T-helper 1 cell treated with Interleukin-12 subunit alpha and Interleukin-12 subunit beta and Interleukin-4 antibody, amounts not matched to agents 30 μg/mL and 1 μg/mL, for 36 hours (primary cell): ENCODE results near the gene CACNG3.
"Not testable (repeated sequence)": the region's sequence is repeated elsewhere in the genome, so short reads cannot be mapped to it uniquely, and the experiment has no call there.

ENCODE experiments used
- H3K27ac Mint-ChIP-seq: one replicate; pipeline ENCODE4 v1.8.0; 2021; ENCODE audit warnings: mild to moderate bottlenecking, mixed read lengths
- H3K27me3 Mint-ChIP-seq: one replicate; pipeline ENCODE4 v1.8.0; 2021; ENCODE audit warnings: low read depth, mixed read lengths
- H3K36me3 Mint-ChIP-seq: one replicate; pipeline ENCODE4 v1.8.0; 2021; ENCODE audit warnings: low read depth, mixed read lengths
- H3K4me1 Mint-ChIP-seq: one replicate; pipeline ENCODE4 v1.8.0; 2021; ENCODE audit warnings: low read depth, mixed read lengths
- H3K4me3 Mint-ChIP-seq: one replicate; pipeline ENCODE4 v1.8.0; 2021; ENCODE audit warnings: mild to moderate bottlenecking, moderate library complexity, mixed read lengths
- H3K9me3 Mint-ChIP-seq: one replicate; pipeline ENCODE4 v1.8.0; 2021; ENCODE audit warnings: mixed read lengths

The CACNG3 gene

GRCh38 chr16:24255456-24256371 lies at the start of gene CACNG3:
Gene CACNG3 (plus strand): TSS chr16:24256335. CDS start chr16:24256755, 420 bp downstream.
- no peak within 1 kb of the TSS for H3K27ac Mint-ChIP-seq
- H3K4me3 Mint-ChIP-seq: no peak within 1 kb of the TSS
- no peaks in the 10 kb centered on the region for H3K4me1 Mint-ChIP-seq
- no peaks in the 10 kb centered on the region for H3K9me3 Mint-ChIP-seq
- peaks cover 52% of the 10 kb centered on the region for H3K27me3 Mint-ChIP-seq
- H3K36me3 Mint-ChIP-seq: no peaks in the 10 kb centered on the region

- Mint-ChIP-seq H3K36me3 (peaks cover 16% of the 10 kb centered on the region), H3K4me1 (peaks cover 1% of the 10 kb centered on the region), H3K27ac (no peak overlapping the region), H3K4me3 (no peak overlapping the region), H3K27me3 (no peaks in the 10 kb centered on the region), H3K9me3 (no peaks in the 10 kb centered on the region)
Measured at GRCh38 chr16:24206926-24207325, 49.2 kb upstream of the CACNG3 start.

GRCh38 chr16:24208710-24209109 lies 47.4 kb upstream of the CACNG3 start:
- peaks cover 13% of the 10 kb centered on the region for H3K36me3 Mint-ChIP-seq
- H3K4me3 Mint-ChIP-seq: no peak overlapping the region
- H3K9me3 Mint-ChIP-seq: no peaks in the 10 kb centered on the region
- no peak overlapping the region for H3K27ac Mint-ChIP-seq
- no peaks in the 10 kb centered on the region for H3K4me1 Mint-ChIP-seq
- no peaks in the 10 kb centered on the region for H3K27me3 Mint-ChIP-seq

GRCh38 chr16:24214992-24215391 lies 41.1 kb upstream of the CACNG3 start:
- Mint-ChIP-seq H3K36me3 (peaks cover 19% of the 10 kb centered on the region), H3K4me1 (no peaks in the 10 kb centered on the region), H3K9me3 (no peaks in the 10 kb centered on the region), H3K27ac (no peak overlapping the region), H3K4me3 (no peak overlapping the region), H3K27me3 (no peaks in the 10 kb centered on the region)

- H3K36me3 Mint-ChIP-seq: peaks cover 20% of the 10 kb centered on the region
- H3K9me3 Mint-ChIP-seq: peaks cover 3% of the 10 kb centered on the region
- H3K27ac Mint-ChIP-seq: no peak overlapping the region
- no peaks in the 10 kb centered on the region for H3K27me3 Mint-ChIP-seq
- no peak overlapping the region for H3K4me3 Mint-ChIP-seq
- H3K4me1 Mint-ChIP-seq: no peaks in the 10 kb centered on the region
Measured at GRCh38 chr16:24216961-24217360, 39.2 kb upstream of the CACNG3 start.

GRCh38 chr16:24217461-24217860 lies 38.7 kb upstream of the CACNG3 start:
- peaks cover 19% of the 10 kb centered on the region for H3K36me3 Mint-ChIP-seq
- no peak overlapping the region for H3K27ac Mint-ChIP-seq
- H3K4me1 Mint-ChIP-seq: no peaks in the 10 kb centered on the region
- H3K9me3 Mint-ChIP-seq: peaks cover 3% of the 10 kb centered on the region
- no peak overlapping the region for H3K4me3 Mint-ChIP-seq
- no peaks in the 10 kb centered on the region for H3K27me3 Mint-ChIP-seq

GRCh38 chr16:24218299-24218698 lies 37.8 kb upstream of the CACNG3 start:
- Mint-ChIP-seq H3K36me3 (peaks cover 19% of the 10 kb centered on the region), H3K27ac (no peak overlapping the region), H3K9me3 (peaks cover 3% of the 10 kb centered on the region), H3K4me1 (no peaks in the 10 kb centered on the region), H3K27me3 (no peaks in the 10 kb centered on the region), H3K4me3 (no peak overlapping the region)

- H3K4me3 Mint-ChIP-seq: no peak overlapping the region
Measured at GRCh38 chr16:24221219-24221618, 34.9 kb upstream of the CACNG3 start.

GRCh38 chr16:24228514-24228913 lies 27.6 kb upstream of the CACNG3 start:
- no peaks in the 10 kb centered on the region for H3K36me3 Mint-ChIP-seq
- no peaks in the 10 kb centered on the region for H3K4me1 Mint-ChIP-seq
- no peaks in the 10 kb centered on the region for H3K27me3 Mint-ChIP-seq
- no peak overlapping the region for H3K4me3 Mint-ChIP-seq
- no peak overlapping the region for H3K27ac Mint-ChIP-seq
- H3K9me3 Mint-ChIP-seq: no peaks in the 10 kb centered on the region

More at GRCh38 chr16:24221219-24221618, 34.9 kb upstream of the CACNG3 start:
- Mint-ChIP-seq H3K36me3 (peaks cover 11% of the 10 kb centered on the region), H3K9me3 (peaks cover 3% of the 10 kb centered on the region), H3K4me1 (no peaks in the 10 kb centered on the region), H3K27me3 (no peaks in the 10 kb centered on the region), H3K27ac (no peak overlapping the region)

- Mint-ChIP-seq H3K9me3 (peaks cover 4% of the 10 kb centered on the region), H3K4me3 (no peak overlapping the region), H3K27ac (no peak overlapping the region), H3K27me3 (no peaks in the 10 kb centered on the region), H3K36me3 (no peaks in the 10 kb centered on the region), H3K4me1 (no peaks in the 10 kb centered on the region)
Measured at GRCh38 chr16:24232936-24233335, 23.2 kb upstream of the CACNG3 start.

- Mint-ChIP-seq H3K9me3 (peaks cover 15% of the 10 kb centered on the region), H3K27ac (no peak overlapping the region), H3K4me1 (no peaks in the 10 kb centered on the region), H3K36me3 (no peaks in the 10 kb centered on the region), H3K4me3 (no peak overlapping the region), H3K27me3 (no peaks in the 10 kb centered on the region)
Measured at GRCh38 chr16:24234737-24235136, 21.4 kb upstream of the CACNG3 start.

GRCh38 chr16:24235806-24236205 lies 20.3 kb upstream of the CACNG3 start:
- Mint-ChIP-seq H3K4me3 (no peak overlapping the region), H3K27ac (no peak overlapping the region), H3K27me3 (peaks cover 3% of the 10 kb centered on the region), H3K4me1 (no peaks in the 10 kb centered on the region), H3K9me3 (peaks cover 15% of the 10 kb centered on the region), H3K36me3 (no peaks in the 10 kb centered on the region)

GRCh38 chr16:24238846-24239245 lies 17.3 kb upstream of the CACNG3 start:
- H3K9me3 Mint-ChIP-seq: peaks cover 15% of the 10 kb centered on the region
- not testable (repeated sequence) for H3K27ac Mint-ChIP-seq, H3K27me3 Mint-ChIP-seq

GRCh38 chr16:24246911-24247607 lies 9.1 kb upstream of the CACNG3 start:
- H3K27ac Mint-ChIP-seq: no peak overlapping the region
- H3K4me1 Mint-ChIP-seq: no peaks in the 10 kb centered on the region
- no peaks in the 10 kb centered on the region for H3K36me3 Mint-ChIP-seq
- H3K9me3 Mint-ChIP-seq: no peaks in the 10 kb centered on the region
- no peak overlapping the region for H3K4me3 Mint-ChIP-seq
- H3K27me3 Mint-ChIP-seq: peaks cover 20% of the 10 kb centered on the region

More at GRCh38 chr16:24238846-24239245, 17.3 kb upstream of the CACNG3 start:
- not testable (repeated sequence) for H3K4me1 Mint-ChIP-seq, H3K4me3 Mint-ChIP-seq, H3K36me3 Mint-ChIP-seq

- H3K27ac Mint-ChIP-seq: no peak overlapping the region
- H3K4me1 Mint-ChIP-seq: no peaks in the 10 kb centered on the region
- no peak overlapping the region for H3K4me3 Mint-ChIP-seq
- H3K9me3 Mint-ChIP-seq: no peaks in the 10 kb centered on the region
- peaks cover 49% of the 10 kb centered on the region for H3K27me3 Mint-ChIP-seq
- no peaks in the 10 kb centered on the region for H3K36me3 Mint-ChIP-seq
Measured at GRCh38 chr16:24253192-24253591, 2.9 kb upstream of the CACNG3 start.
